ENCODE data around the gene RHOU.

- TF ChIP-seq, protein P1, sequence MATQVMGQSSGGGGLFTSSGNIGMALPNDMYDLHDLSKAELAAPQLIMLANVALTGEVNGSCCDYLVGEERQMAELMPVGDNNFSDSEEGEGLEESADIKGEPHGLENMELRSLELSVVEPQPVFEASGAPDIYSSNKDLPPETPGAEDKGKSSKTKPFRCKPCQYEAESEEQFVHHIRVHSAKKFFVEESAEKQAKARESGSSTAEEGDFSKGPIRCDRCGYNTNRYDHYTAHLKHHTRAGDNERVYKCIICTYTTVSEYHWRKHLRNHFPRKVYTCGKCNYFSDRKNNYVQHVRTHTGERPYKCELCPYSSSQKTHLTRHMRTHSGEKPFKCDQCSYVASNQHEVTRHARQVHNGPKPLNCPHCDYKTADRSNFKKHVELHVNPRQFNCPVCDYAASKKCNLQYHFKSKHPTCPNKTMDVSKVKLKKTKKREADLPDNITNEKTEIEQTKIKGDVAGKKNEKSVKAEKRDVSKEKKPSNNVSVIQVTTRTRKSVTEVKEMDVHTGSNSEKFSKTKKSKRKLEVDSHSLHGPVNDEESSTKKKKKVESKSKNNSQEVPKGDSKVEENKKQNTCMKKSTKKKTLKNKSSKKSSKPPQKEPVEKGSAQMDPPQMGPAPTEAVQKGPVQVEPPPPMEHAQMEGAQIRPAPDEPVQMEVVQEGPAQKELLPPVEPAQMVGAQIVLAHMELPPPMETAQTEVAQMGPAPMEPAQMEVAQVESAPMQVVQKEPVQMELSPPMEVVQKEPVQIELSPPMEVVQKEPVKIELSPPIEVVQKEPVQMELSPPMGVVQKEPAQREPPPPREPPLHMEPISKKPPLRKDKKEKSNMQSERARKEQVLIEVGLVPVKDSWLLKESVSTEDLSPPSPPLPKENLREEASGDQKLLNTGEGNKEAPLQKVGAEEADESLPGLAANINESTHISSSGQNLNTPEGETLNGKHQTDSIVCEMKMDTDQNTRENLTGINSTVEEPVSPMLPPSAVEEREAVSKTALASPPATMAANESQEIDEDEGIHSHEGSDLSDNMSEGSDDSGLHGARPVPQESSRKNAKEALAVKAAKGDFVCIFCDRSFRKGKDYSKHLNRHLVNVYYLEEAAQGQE (IDR thresholded peaks at IDR 0.05; ENCODE audit: insufficient read depth in 1 of 2, low read depth in 2 of 2, low read length in 2 of 2) = no peak
- TF ChIP-seq TAF1 (IDR thresholded peaks at IDR 0.05; ENCODE audit: borderline replicate concordance, insufficient read depth, low read length) = no peak
- no peak for TF ChIP-seq POLR2AphosphoS5 (IDR thresholded peaks at IDR 0.05; ENCODE audit: low read depth, low read length)
Measured at GRCh38 chr1:228778026-228778425, 42.7 kb downstream of the RHOU start.

Data from PFSK-1 (cell line).